ENCODE measurements around the gene RIPK3. TPM values are rescaled to one million over a fixed set of nuclear protein-coding genes. Genes with fewer than 3 reads are reported as not detected.
"Not testable (repeated sequence)": the region's sequence is repeated elsewhere in the genome, so short reads cannot be mapped to it uniquely, and the experiment has no call there.

RIPK3 gene
- total and polyA plus RNA-seq, 7 donors = 0.94 to 1.9 (median 1.2) TPM

GRCh38 chr14:24361326-24361725 is 21.5 kb upstream of the RIPK3 start:
- peaks cover 6% of the 10 kb centered on the region for H3K4me1 ChIP-seq
- 71 to 84% (median 74%) methylated on average over 2 of the region's 2 CpGs for WGBS, 3 donors
- H3K27me3 ChIP-seq (ENCODE audit: insufficient read depth in 3 of 3, low read length in 2 of 3) = peaks cover 0 to 41% (median 2%) of the 10 kb centered on the region in 3 donors
- DNase-seq = no peak
- no peaks in the 10 kb centered on the region for H3K9me3 ChIP-seq
- no peak overlapping the region for H3K27ac ChIP-seq
- H3K36me3 ChIP-seq (ENCODE audit: insufficient read depth in 1 of 2, low read depth in 1 of 2) = no peaks in the 10 kb centered on the region
- TF ChIP-seq CTCF (IDR thresholded peaks at IDR 0.05) = no peak
- no peak overlapping the region for H3K4me3 ChIP-seq
- no peak for ATAC-seq
- intact Hi-C loops (cut with DNase I) = no loop called here

GRCh38 chr14:24360281-24360680 is 20.5 kb upstream of the RIPK3 start:
- no peaks in the 10 kb centered on the region for H3K9me3 ChIP-seq
- intact Hi-C loops (cut with DNase I) = no loop called here

GRCh38 chr14:24356208-24356607 is 16.4 kb upstream of the RIPK3 start:
- WGBS, 3 donors = 83 to 89% (median 85%) methylated on average over 4 of the region's 4 CpGs
- intact Hi-C loops (cut with DNase I) = no loop called here
- no peaks in the 10 kb centered on the region for H3K9me3 ChIP-seq
- no peaks in the 10 kb centered on the region for H3K36me3 ChIP-seq (ENCODE audit: insufficient read depth in 1 of 2, low read depth in 1 of 2)
- no peaks in the 10 kb centered on the region for H3K4me1 ChIP-seq
- TF ChIP-seq CTCF (IDR thresholded peaks at IDR 0.05) = no peak
- H3K27me3 ChIP-seq (ENCODE audit: insufficient read depth in 3 of 3, low read length in 2 of 3) = peaks cover 0 to 35% (median 0%) of the 10 kb centered on the region in 3 donors
- H3K27ac ChIP-seq = no peak overlapping the region
- H3K4me3 ChIP-seq = no peak overlapping the region
- DNase-seq = no peak
- ATAC-seq = no peak

More at GRCh38 chr14:24360281-24360680, 20.5 kb upstream of the RIPK3 start:
- Histone ChIP-seq H3K27me3 (ENCODE audit: insufficient read depth in 3 of 3, low read length in 2 of 3) (peaks cover 0 to 31% (median 0%) of the 10 kb centered on the region in 3 donors), H3K27ac (no peak overlapping the region), H3K36me3 (ENCODE audit: insufficient read depth in 1 of 2, low read depth in 1 of 2) (no peaks in the 10 kb centered on the region), H3K4me1 (peaks cover 3% of the 10 kb centered on the region), H3K4me3 (no peak overlapping the region)
- no peak for TF ChIP-seq CTCF (IDR thresholded peaks at IDR 0.05)
- 84 to 89% (median 88%) methylated on average over 3 of the region's 3 CpGs for WGBS, 3 donors
- ATAC-seq = no peak
- DNase-seq = no peak

GRCh38 chr14:24355009-24355408 is 15.2 kb upstream of the RIPK3 start:
- intact Hi-C loops (cut with DNase I) = no loop called here
- 86 to 95% (median 91%) methylated on average over 7 of the region's 7 CpGs for WGBS, 3 donors
- Histone ChIP-seq H3K27ac (no peak overlapping the region), H3K36me3 (ENCODE audit: insufficient read depth in 1 of 2, low read depth in 1 of 2) (no peaks in the 10 kb centered on the region), H3K27me3 (ENCODE audit: insufficient read depth in 3 of 3, low read length in 2 of 3) (peaks cover 0 to 39% (median 0%) of the 10 kb centered on the region in 3 donors), H3K4me3 (no peak overlapping the region), H3K9me3 (no peaks in the 10 kb centered on the region), H3K4me1 (no peaks in the 10 kb centered on the region)
- TF ChIP-seq CTCF (IDR thresholded peaks at IDR 0.05) = no peak
- no peak for DNase-seq
- ATAC-seq = no peak

GRCh38 chr14:24354482-24354825 is 14.7 kb upstream of the RIPK3 start:
- DNase-seq; H3K36me3 ChIP-seq (ENCODE audit: insufficient read depth in 1 of 2, low read depth in 1 of 2); ATAC-seq; H3K27ac ChIP-seq; H3K4me1 ChIP-seq; H3K9me3 ChIP-seq; H3K4me3 ChIP-seq; intact Hi-C loops (cut with DNase I): not testable (repeated sequence)
- peaks cover 0 to 38% (median 0%) of the 10 kb centered on the region in 3 donors for H3K27me3 ChIP-seq (ENCODE audit: insufficient read depth in 3 of 3, low read length in 2 of 3)
- 86 to 90% (median 90%) methylated on average over 3 of the region's 3 CpGs for WGBS, 3 donors

All from psoas muscle (tissue), 8 donors.